Activated naive CD8-positive, alpha-beta T cell treated with anti-CD3 and anti-CD28 coated beads for 36 hours (primary cell): ENCODE data around the gene CMSS1. TPM values are rescaled to one million over a fixed set of nuclear protein-coding genes. Genes with fewer than 3 reads are reported as not detected.
"Not testable (repeated sequence)": the region's sequence is repeated elsewhere in the genome, so short reads cannot be mapped to it uniquely, and the experiment has no call there.

Experiments used
- DNase-seq: peaks from one replicate; pipeline ENCODE4 v3.0.0; 2021
- H3K27ac Mint-ChIP-seq: one replicate; pipeline ENCODE4 v1.8.0; 2022; ENCODE audit warnings: mild to moderate bottlenecking, moderate library complexity, mixed read lengths
- H3K27me3 Mint-ChIP-seq: one replicate; pipeline ENCODE4 v1.8.0; 2022; ENCODE audit warnings: mild to moderate bottlenecking, mixed read lengths
- H3K36me3 Mint-ChIP-seq: one replicate; pipeline ENCODE4 v1.8.0; 2021; ENCODE audit warnings: mild to moderate bottlenecking, mixed read lengths
- H3K4me1 Mint-ChIP-seq: one replicate; pipeline ENCODE4 v1.8.0; 2021; ENCODE audit warnings: mixed read lengths
- H3K4me3 Mint-ChIP-seq: one replicate; pipeline ENCODE4 v1.8.0; 2022; ENCODE audit warnings: mild to moderate bottlenecking, moderate library complexity, mixed read lengths
- H3K9me3 Mint-ChIP-seq: one replicate; pipeline ENCODE4 v1.8.0; 2022; ENCODE audit warnings: mixed read lengths
- total RNA-seq, 2 experiments: library from RNA; stranded (reverse); gene quantifications; one replicate each; pipeline ENCODE4 v1.2.3, GENCODE V29; 2021

CMSS1 gene
- total RNA-seq, 2 experiments from 2014 or later, result 121 to 122 TPM

DNA sequence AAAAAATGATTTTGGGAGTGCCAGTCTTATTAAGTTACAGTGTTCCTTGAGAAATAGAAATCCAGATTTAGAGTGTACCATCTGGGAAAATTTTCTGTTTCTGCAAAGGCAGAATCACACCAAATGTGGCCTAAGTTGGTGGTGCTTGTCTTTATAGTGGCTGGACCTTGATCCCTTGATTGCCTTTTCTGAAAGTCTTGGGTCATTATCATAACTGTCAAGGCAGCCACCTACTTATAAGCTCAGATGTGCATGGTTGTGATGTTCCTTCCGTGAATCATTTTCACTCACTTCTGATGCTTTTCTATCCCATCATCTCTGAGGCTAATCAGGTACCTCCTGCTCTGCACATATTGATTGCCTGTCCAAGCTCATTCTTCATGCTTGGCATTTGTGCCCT, 20.1 kb downstream of the CMSS1 start:
- Mint-ChIP-seq H3K4me1 (peaks cover 11% of the 10 kb centered on the region), H3K36me3 (peaks cover 3% of the 10 kb centered on the region), H3K27ac (no peak overlapping the region), H3K9me3 (no peaks in the 10 kb centered on the region), H3K27me3 (no peaks in the 10 kb centered on the region), H3K4me3 (no peak overlapping the region)
- DNase-seq, result no peak

- Mint-ChIP-seq H3K4me1 (peaks cover 6% of the 10 kb centered on the region), H3K9me3 (no peaks in the 10 kb centered on the region), H3K4me3 (no peak overlapping the region), H3K27me3 (no peaks in the 10 kb centered on the region), H3K36me3 (peaks cover 3% of the 10 kb centered on the region), H3K27ac (no peak overlapping the region)
- DNase-seq, result no peak
Observed at GRCh38 chr3:99838755-99839154, 21.1 kb downstream of the CMSS1 start.

GRCh38 chr3:99839613-99840012, 22.0 kb downstream of the CMSS1 start:
- H3K27me3 Mint-ChIP-seq, result no peaks in the 10 kb centered on the region
- H3K9me3 Mint-ChIP-seq, result no peaks in the 10 kb centered on the region
- no peak for DNase-seq
- H3K36me3 Mint-ChIP-seq, result peaks cover 3% of the 10 kb centered on the region
- no peak overlapping the region for H3K27ac Mint-ChIP-seq
- no peak overlapping the region for H3K4me3 Mint-ChIP-seq
- H3K4me1 Mint-ChIP-seq, result peaks cover 8% of the 10 kb centered on the region

- H3K27ac Mint-ChIP-seq, H3K9me3 Mint-ChIP-seq, H3K27me3 Mint-ChIP-seq, DNase-seq, H3K36me3 Mint-ChIP-seq, H3K4me3 Mint-ChIP-seq: not testable (repeated sequence)
- peaks cover 21% of the 10 kb centered on the region for H3K4me1 Mint-ChIP-seq
Observed at GRCh38 chr3:99841949-99842348, 24.3 kb downstream of the CMSS1 start.

DNA sequence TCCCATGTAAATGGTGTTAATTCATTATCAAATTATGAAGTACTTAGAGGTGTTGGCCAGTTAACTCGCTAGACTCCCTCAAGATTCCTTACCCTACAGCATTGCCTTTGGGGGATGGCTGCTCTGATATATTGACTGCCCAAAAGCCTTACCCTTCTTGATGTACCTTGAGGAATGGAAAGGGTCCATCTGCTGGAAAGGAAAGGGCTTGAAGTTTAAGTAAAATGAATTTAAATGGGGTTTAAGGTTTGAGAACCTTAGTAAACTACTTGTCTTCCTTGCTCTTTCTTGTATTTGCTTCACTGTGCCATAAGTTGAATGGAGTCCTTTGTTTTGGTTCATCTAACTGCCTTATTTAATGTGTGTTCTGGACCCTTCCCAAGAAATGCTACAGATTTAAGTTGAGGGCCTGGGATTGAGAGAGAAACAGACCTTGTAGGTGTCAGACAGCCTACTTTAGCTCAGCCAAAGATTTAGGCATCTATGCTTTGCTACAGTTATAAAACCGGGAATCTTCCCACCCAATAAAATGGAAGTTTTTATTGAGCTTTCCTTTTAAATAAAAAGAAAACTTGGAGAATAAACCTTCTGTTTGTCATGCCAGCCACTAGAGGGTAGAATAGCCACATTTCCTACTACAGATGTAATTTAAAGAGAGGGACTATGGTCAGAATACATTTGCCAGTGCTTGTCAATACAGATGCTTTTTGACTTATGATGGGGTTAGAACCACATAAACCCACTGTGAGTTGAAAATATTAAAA, 25.3 kb downstream of the CMSS1 start:
- Mint-ChIP-seq H3K36me3 (peaks cover 3% of the 10 kb centered on the region), H3K27ac (no peak overlapping the region), H3K9me3 (no peaks in the 10 kb centered on the region), H3K4me3 (no peak overlapping the region), H3K4me1 (peaks cover 22% of the 10 kb centered on the region), H3K27me3 (no peaks in the 10 kb centered on the region)
- DNase-seq, result no peak

DNA sequence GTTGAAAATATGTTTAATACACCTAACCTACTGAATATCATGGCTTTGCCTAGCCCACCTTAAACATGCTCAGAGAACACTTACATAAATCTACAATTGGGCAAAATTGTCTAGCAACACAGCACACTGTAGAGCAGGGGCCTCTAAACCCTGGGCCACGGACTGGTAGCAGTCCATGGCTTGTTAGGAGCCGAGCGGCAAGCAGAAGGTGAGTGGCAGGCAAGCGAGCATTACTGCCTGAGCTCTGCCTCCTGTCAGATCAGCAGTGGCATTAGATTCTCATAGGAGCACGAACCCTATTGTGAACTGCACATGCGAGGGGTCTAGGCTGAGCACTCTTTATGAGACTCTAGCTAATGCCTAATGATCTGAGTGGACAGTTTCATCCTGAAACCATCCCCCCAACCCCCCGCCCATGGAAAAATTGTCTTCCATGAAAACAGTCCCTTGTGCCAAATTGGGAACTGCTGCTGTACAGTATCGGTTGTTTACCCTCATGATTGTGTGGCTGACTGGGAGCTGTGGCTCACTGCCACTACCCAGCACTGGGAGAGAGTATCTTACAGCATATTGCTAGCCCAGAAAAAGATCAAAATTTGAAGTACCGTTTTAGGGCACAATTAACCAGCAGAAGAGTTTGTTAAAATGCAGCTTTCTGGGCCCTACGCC, 26.1 kb downstream of the CMSS1 start:
- DNase-seq, result no peak
- Mint-ChIP-seq H3K36me3 (peaks cover 3% of the 10 kb centered on the region), H3K27ac (no peak overlapping the region), H3K4me1 (peaks cover 24% of the 10 kb centered on the region), H3K9me3 (no peaks in the 10 kb centered on the region), H3K27me3 (no peaks in the 10 kb centered on the region), H3K4me3 (no peak overlapping the region)

DNA sequence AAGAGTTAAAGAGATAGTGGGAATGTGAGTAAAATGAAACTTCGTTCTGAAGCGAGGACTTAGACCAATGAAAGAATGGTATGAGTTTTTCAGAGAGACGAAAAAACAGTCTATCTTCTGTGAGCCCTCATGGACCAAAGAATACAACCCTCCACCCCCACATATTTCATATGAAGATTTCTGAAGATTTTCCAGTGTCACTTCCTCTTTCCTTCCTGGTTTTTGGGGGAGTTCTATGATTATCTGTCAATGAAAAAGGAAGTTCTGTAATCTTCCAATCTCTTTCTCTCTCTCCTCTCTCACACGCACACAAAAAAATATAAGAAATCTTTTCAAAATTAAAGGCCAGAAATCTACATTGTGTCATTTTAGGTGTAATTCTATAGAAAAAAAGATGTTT, 27.7 kb downstream of the CMSS1 start:
- Mint-ChIP-seq H3K4me1 (peaks cover 24% of the 10 kb centered on the region), H3K27ac (no peak overlapping the region), H3K27me3 (no peaks in the 10 kb centered on the region), H3K9me3 (no peaks in the 10 kb centered on the region), H3K36me3 (no peaks in the 10 kb centered on the region), H3K4me3 (no peak overlapping the region)
- no peak for DNase-seq

DNA sequence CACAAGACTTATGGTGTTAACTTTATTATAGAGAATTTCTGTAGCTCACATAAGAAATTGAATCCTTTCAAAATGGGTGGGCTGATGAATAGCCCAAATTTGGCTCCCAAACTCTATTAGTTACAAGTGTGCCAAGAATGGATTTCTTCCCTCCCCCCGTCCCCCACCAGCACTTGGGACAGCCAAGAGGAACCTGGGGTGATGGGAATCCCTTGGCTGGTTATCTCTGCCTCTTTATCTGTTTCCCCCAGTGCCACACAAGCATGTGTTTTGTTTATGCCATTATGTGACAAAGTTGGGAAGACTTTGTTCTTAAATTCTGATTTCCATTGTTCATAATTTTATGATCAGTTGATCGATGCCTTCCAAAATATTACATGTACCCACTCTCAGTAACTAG, 28.3 kb downstream of the CMSS1 start:
- no peaks in the 10 kb centered on the region for H3K36me3 Mint-ChIP-seq
- H3K27ac Mint-ChIP-seq, result no peak overlapping the region
- DNase-seq, result no peak
- H3K4me1 Mint-ChIP-seq, result peaks cover 23% of the 10 kb centered on the region
- no peaks in the 10 kb centered on the region for H3K27me3 Mint-ChIP-seq
- no peak overlapping the region for H3K4me3 Mint-ChIP-seq
- no peaks in the 10 kb centered on the region for H3K9me3 Mint-ChIP-seq

DNA sequence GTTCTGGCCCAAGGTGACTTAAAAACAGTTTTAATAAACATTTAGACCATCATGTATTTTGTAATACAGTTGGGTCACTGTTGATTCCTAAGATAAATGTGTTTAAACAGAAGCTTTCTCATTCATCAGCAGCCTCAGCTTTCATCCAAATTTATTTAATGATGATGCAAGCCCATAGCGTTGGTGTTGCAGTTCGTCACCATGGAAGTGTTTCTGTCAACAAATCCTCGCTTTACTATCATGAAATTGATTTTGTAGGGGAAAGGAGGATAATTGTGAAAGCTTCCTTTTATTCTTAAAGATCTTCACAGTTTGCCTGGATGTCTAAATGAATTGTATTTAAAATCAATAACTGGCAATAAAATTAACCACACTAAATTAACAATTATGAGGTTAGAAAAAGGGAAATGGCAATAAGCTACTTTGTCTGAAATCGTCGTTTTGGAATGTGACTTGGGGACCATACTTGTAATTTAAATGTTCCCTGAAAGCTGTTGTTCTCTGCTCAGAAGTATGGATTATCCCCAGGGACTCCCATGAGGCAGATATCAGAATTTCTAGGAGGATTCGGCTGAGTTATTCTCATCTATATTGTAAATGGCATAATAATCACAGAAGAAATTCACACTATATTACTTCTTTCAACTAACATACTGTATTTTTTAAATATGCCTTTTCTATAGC, 29.0 kb downstream of the CMSS1 start:
- no peak overlapping the region for H3K4me3 Mint-ChIP-seq
- H3K27ac Mint-ChIP-seq, result no peak overlapping the region
- no peaks in the 10 kb centered on the region for H3K9me3 Mint-ChIP-seq
- H3K4me1 Mint-ChIP-seq, result peaks cover 23% of the 10 kb centered on the region
- no peaks in the 10 kb centered on the region for H3K27me3 Mint-ChIP-seq
- DNase-seq, result no peak
- no peaks in the 10 kb centered on the region for H3K36me3 Mint-ChIP-seq

DNA sequence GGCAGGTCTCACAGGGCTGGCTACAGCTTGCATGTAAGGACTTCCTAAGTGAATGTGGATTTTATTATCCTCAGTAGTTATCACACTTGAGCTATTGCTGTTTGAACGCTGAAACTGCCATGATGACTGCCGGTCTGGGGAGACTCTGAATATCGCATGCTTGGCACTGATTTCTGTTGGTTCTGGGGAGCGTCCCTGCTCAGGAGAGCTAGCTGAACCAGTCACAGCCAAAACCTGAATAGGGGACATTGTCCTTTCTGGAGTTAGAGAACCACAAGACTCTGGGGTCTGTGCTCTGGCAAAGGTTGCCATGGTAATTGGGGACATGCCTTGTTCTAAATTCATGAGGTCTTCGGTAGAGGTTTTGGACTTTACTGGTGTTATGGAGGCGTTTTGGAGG, 30.8 kb downstream of the CMSS1 start:
- no peak overlapping the region for H3K27ac Mint-ChIP-seq
- H3K27me3 Mint-ChIP-seq, result no peaks in the 10 kb centered on the region
- no peak for DNase-seq
- no peaks in the 10 kb centered on the region for H3K36me3 Mint-ChIP-seq
- H3K9me3 Mint-ChIP-seq, result no peaks in the 10 kb centered on the region
- H3K4me1 Mint-ChIP-seq, result peaks cover 18% of the 10 kb centered on the region
- H3K4me3 Mint-ChIP-seq, result no peak overlapping the region

GRCh38 chr3:99850608-99851007, 32.9 kb downstream of the CMSS1 start:
- DNase-seq, result no peak

GRCh38 chr3:99851955-99852354, 34.3 kb downstream of the CMSS1 start:
- H3K36me3 Mint-ChIP-seq, result peaks cover 8% of the 10 kb centered on the region
- peaks cover 7% of the 10 kb centered on the region for H3K4me1 Mint-ChIP-seq
- no peaks in the 10 kb centered on the region for H3K27me3 Mint-ChIP-seq
- H3K4me3 Mint-ChIP-seq, result no peak overlapping the region
- no peaks in the 10 kb centered on the region for H3K9me3 Mint-ChIP-seq
- H3K27ac Mint-ChIP-seq, result no peak overlapping the region
- DNase-seq, result no peak

More at GRCh38 chr3:99850608-99851007, 32.9 kb downstream of the CMSS1 start:
- Mint-ChIP-seq H3K27me3 (no peaks in the 10 kb centered on the region), H3K27ac (no peak overlapping the region), H3K36me3 (peaks cover 4% of the 10 kb centered on the region), H3K4me1 (peaks cover 7% of the 10 kb centered on the region), H3K4me3 (no peak overlapping the region), H3K9me3 (no peaks in the 10 kb centered on the region)

DNA sequence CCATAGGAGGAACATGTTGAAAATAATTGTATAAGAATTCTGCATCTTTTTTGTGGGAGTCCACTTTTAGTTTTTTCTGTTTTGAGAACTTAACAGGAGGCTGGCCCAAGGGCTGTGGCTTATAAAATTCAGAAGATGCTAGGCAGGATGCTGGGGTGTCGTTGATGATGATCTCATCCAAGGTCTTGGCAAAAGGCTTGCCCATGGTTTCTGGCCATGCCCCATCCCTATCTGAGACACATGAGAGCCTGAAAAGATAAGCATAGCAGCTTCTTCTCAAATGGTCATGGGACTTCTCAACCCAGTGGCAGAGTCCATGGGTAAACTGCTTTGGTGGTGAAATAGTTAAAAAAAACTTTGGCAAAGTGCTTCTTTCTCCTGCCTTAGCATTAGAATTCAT, 35.2 kb downstream of the CMSS1 start:
- no peak overlapping the region for H3K4me3 Mint-ChIP-seq
- no peaks in the 10 kb centered on the region for H3K27me3 Mint-ChIP-seq
- H3K27ac Mint-ChIP-seq, result no peak overlapping the region
- DNase-seq, result no peak
- H3K4me1 Mint-ChIP-seq, result peaks cover 7% of the 10 kb centered on the region
- H3K36me3 Mint-ChIP-seq, result peaks cover 8% of the 10 kb centered on the region
- no peaks in the 10 kb centered on the region for H3K9me3 Mint-ChIP-seq

DNA sequence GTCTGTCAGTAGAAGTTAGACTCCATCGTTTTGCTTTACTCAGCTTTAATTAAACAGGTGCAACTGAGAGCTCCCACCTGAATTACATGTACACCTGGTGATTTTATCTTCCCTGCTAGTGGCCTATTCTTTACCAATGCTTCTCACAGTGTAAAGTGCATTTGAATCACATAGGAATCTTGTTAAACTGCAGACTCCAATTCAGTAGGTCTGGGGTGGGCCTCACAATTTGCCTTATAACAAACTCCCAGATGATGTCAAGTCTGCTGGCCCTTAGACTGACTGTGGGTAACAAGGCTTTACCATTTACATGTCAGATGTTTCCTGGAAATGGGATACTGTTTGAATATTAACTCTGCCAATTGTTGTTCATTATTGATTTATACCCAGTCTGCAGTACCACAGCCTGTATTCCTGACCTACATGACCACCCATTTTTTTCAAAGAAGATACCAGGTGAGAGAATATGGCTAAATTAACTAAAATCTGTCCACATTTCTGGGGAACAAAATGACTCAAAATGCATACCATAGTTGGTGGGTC, 37.2 kb downstream of the CMSS1 start:
- H3K4me1 Mint-ChIP-seq, result peaks cover 5% of the 10 kb centered on the region
- no peak overlapping the region for H3K27ac Mint-ChIP-seq
- DNase-seq, result no peak
- no peaks in the 10 kb centered on the region for H3K9me3 Mint-ChIP-seq
- no peak overlapping the region for H3K4me3 Mint-ChIP-seq
- peaks cover 8% of the 10 kb centered on the region for H3K36me3 Mint-ChIP-seq
- no peaks in the 10 kb centered on the region for H3K27me3 Mint-ChIP-seq

DNA sequence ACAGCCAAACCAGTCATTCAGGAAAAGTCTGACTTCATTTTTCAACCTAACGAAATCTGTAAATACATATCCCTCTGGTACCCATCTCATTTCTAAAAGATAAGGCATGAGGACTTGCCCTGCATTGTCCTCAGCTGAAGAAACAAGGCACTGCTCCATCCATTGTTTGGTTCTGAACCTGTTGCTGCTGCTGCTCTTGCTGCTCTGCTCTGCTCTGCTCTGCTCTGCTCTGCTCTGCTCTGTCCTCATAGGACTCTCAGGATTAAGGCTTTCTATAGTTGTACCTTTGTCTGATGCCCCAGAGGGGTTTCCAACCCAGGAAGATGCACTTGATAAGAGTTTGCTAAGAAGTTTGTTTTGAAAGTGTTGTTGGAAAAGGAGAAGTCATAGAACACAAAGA, 38.2 kb downstream of the CMSS1 start:
- DNase-seq, result no peak
- peaks cover 7% of the 10 kb centered on the region for H3K4me1 Mint-ChIP-seq
- H3K9me3 Mint-ChIP-seq, result no peaks in the 10 kb centered on the region
- peaks cover 8% of the 10 kb centered on the region for H3K36me3 Mint-ChIP-seq
- H3K4me3 Mint-ChIP-seq, result no peak overlapping the region
- no peaks in the 10 kb centered on the region for H3K27me3 Mint-ChIP-seq
- H3K27ac Mint-ChIP-seq, result no peak overlapping the region
